ENCODE measurements around the gene MAPK14. TPM values are rescaled to one million over a fixed set of nuclear protein-coding genes. Genes with fewer than 3 reads are reported as not detected.
A peak's percentile ranks its signal among the peaks of the same experiment; 100 is the strongest.

Gene MAPK14
- total and polyA plus RNA-seq, 2 donors from 2014 or later, result 19.9 to 56.6 TPM

GRCh38 chr6:36072681-36073080, 45.1 kb downstream of the MAPK14 start:
- no peak overlapping the region for H3K27ac ChIP-seq (ENCODE audit: low read depth in 2 of 2, low read length in 2 of 2)
- no peak for FAIRE-seq
- H3K4me3 ChIP-seq (ENCODE audit: low read length in 3 of 3), result no peak overlapping the region

DNA sequence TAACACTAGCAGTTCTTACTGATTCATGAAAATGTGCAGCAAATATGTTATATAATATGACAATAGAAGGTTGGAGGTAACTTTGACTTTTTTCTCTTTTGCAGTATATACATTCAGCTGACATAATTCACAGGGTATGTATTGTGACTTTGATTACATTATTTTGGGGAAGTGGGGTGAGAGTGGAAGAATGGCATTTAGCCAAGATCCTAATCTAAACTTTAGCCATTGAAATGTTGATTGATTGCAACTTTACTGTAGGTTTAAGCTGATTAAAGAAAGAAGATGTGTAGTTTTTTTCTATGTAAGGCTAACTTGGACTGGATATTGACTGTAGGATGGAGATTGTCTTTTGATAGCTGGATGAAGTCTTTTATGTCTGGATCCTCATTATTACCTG, 46.0 kb downstream of the MAPK14 start:
- H3K4me3 ChIP-seq (ENCODE audit: low read length in 3 of 3), result no peak overlapping the region
- no peak overlapping the region for H3K9ac ChIP-seq (ENCODE audit: low read length in 3 of 3)
- H3K27me3 ChIP-seq (ENCODE audit: control insufficient read depth, insufficient read depth, low read length), result no peaks in the 10 kb centered on the region
- intact Hi-C loops (cut with DNase I), result no loop called here
- no peaks in the 10 kb centered on the region for H3K4me1 ChIP-seq (ENCODE audit: control insufficient read depth in 2 of 3, insufficient read depth in 2 of 3, low read depth in 1 of 3, low read length in 3 of 3)
- H3K27ac ChIP-seq (ENCODE audit: low read depth in 2 of 2, low read length in 2 of 2), result no peak overlapping the region
- no peaks in the 10 kb centered on the region for H3K9me3 ChIP-seq (ENCODE audit: control insufficient read depth in 2 of 3, insufficient read depth in 1 of 3, low read length in 3 of 3)
- DNase-seq (no peak), FAIRE-seq (no peak)
- H3K36me3 ChIP-seq (ENCODE audit: control insufficient read depth in 2 of 3, insufficient read depth in 3 of 3, low read length in 3 of 3), result peaks cover 0 to 9% (median 0%) of the 10 kb centered on the region in 3 donors
- no peak for TF ChIP-seq CTCF (IDR thresholded peaks at IDR 0.05; ENCODE audit: borderline replicate concordance, extremely low read depth, insufficient read depth)

More at GRCh38 chr6:36072681-36073080, 45.1 kb downstream of the MAPK14 start:
- intact Hi-C loops (cut with DNase I), result no loop called here
- Histone ChIP-seq H3K36me3 (ENCODE audit: control insufficient read depth in 2 of 3, insufficient read depth in 3 of 3, low read length in 3 of 3) (peaks cover 0 to 3% (median 0%) of the 10 kb centered on the region in 3 donors), H3K27me3 (ENCODE audit: control insufficient read depth, insufficient read depth, low read length) (no peaks in the 10 kb centered on the region), H3K4me1 (ENCODE audit: control insufficient read depth in 2 of 3, insufficient read depth in 2 of 3, low read depth in 1 of 3, low read length in 3 of 3) (no peaks in the 10 kb centered on the region), H3K9ac (ENCODE audit: low read length in 3 of 3) (no peak overlapping the region), H3K9me3 (ENCODE audit: control insufficient read depth in 2 of 3, insufficient read depth in 1 of 3, low read length in 3 of 3) (no peaks in the 10 kb centered on the region)
- TF ChIP-seq CTCF (IDR thresholded peaks at IDR 0.05; ENCODE audit: borderline replicate concordance, extremely low read depth, insufficient read depth), result no peak
- no peak for DNase-seq

DNA sequence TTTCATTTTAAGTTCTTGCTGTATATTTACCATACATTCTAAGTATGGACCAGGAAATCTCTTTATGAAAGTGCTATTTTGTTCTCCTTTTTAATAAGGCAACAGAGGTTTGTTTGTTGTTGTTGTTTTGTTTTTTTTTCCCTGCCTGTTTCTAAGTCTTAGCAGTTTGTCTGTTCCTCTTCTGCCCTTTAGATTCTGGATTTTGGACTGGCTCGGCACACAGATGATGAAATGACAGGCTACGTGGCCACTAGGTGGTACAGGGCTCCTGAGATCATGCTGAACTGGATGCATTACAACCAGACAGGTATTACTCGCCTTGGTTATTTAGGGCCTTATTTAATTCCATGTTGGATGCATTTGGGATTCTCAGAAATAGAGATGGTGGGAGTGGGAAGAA, 48.0 kb downstream of the MAPK14 start:
- Histone ChIP-seq H3K36me3 (ENCODE audit: control insufficient read depth in 2 of 3, insufficient read depth in 3 of 3, low read length in 3 of 3) (peaks cover 4 to 16% (median 4%) of the 10 kb centered on the region in 3 donors), H3K27me3 (ENCODE audit: control insufficient read depth, insufficient read depth, low read length) (no peaks in the 10 kb centered on the region), H3K9ac (ENCODE audit: low read length in 3 of 3) (no peak overlapping the region), H3K4me1 (ENCODE audit: control insufficient read depth in 2 of 3, insufficient read depth in 2 of 3, low read depth in 1 of 3, low read length in 3 of 3) (no peaks in the 10 kb centered on the region), H3K27ac (ENCODE audit: low read depth in 2 of 2, low read length in 2 of 2) (no peak overlapping the region), H3K9me3 (ENCODE audit: control insufficient read depth in 2 of 3, insufficient read depth in 1 of 3, low read length in 3 of 3) (no peaks in the 10 kb centered on the region), H3K4me3 (ENCODE audit: low read length in 3 of 3) (no peak overlapping the region)
- peak in 1 of 5 donors; percentile 12 for DNase-seq
- intact Hi-C loops (cut with DNase I), result no loop called here
- peak; percentile 37 for TF ChIP-seq CTCF (IDR thresholded peaks at IDR 0.05; ENCODE audit: borderline replicate concordance, extremely low read depth, insufficient read depth)
- FAIRE-seq, result no peak
